Hepatocyte (in vitro differentiated cells): ENCODE measurements around the gene FRMD6. TPM values are rescaled to one million over a fixed set of nuclear protein-coding genes. Genes with fewer than 3 reads are reported as not detected.

Experiments
- DNase-seq: peaks from one replicate; pipeline ENCODE4 v3.0.0-alpha.2; 2016; ENCODE audit warnings: low spot score
- H2AFZ ChIP-seq: fragments of 200-600 bp; sonication (generic); 2 replicates; pipeline ENCODE4 v1.6.0; 2016; ENCODE audit warnings: antibody characterized with exemption, mild to moderate bottlenecking
- H3K27ac ChIP-seq: fragments of 200-600 bp; sonication (generic); 2 replicates; pipeline ENCODE4 v1.5.1; 2016; ENCODE audit warnings: mild to moderate bottlenecking
- H3K27me3 ChIP-seq: fragments of 200-600 bp; sonication (generic); 2 replicates; pipeline ENCODE4 v1.6.1; 2016
- H3K36me3 ChIP-seq: fragments of 200-600 bp; sonication (generic); replicated peaks from 2 replicates; pipeline ENCODE4 v1.5.1; 2016; ENCODE audit warnings: low read depth; ENCODE audit not compliant: insufficient read depth
- H3K4me1 ChIP-seq: fragments of 200-600 bp; sonication (generic); 2 replicates; pipeline ENCODE4 v1.5.1; 2016; ENCODE audit warnings: mild to moderate bottlenecking, moderate library complexity; ENCODE audit not compliant: insufficient read depth
- H3K4me2 ChIP-seq: fragments of 200-600 bp; sonication (generic); 2 replicates; pipeline ENCODE4 v1.6.0; 2016
- H3K4me3 ChIP-seq: fragments of 200-600 bp; sonication (generic); 2 replicates; pipeline ENCODE4 v1.5.1; 2016; ENCODE audit warnings: mild to moderate bottlenecking
- H3K79me2 ChIP-seq: fragments of 200-600 bp; sonication (generic); 2 replicates; pipeline ENCODE4 v1.6.0; 2017; ENCODE audit warnings: mild to moderate bottlenecking
- H3K9me2 ChIP-seq: fragments of 200-600 bp; sonication (generic); replicated peaks from 2 replicates; pipeline ENCODE4 v1.6.0; 2017; ENCODE audit warnings: mild to moderate bottlenecking; ENCODE audit not compliant: insufficient read depth
- H3K9me3 ChIP-seq: fragments of 200-600 bp; sonication (generic); 2 replicates; pipeline ENCODE4 v1.5.1; 2016; ENCODE audit warnings: low read depth, mild to moderate bottlenecking
- H4K20me1 ChIP-seq: fragments of 200-600 bp; sonication (generic); 2 replicates; pipeline ENCODE4 v1.6.0; 2016; ENCODE audit warnings: mild to moderate bottlenecking; ENCODE audit not compliant: insufficient read depth, poor library complexity, severe bottlenecking
- CTCF ChIP-seq: fragments of 200-600 bp; sonication (generic); IDR thresholded peaks from 2 replicates; pipeline ENCODE4 v1.5.1; 2016; ENCODE audit warnings: antibody characterized with exemption, mild to moderate bottlenecking; ENCODE audit not compliant: poor library complexity
- EZH2 ChIP-seq: fragments of 200-600 bp; sonication (generic); IDR thresholded peaks from 2 replicates; pipeline ENCODE4 v1.6.1; 2016; ENCODE audit warnings: antibody characterized with exemption, mild to moderate bottlenecking, borderline replicate concordance
- EZH2phosphoT487 ChIP-seq: fragments of 200-600 bp; sonication (generic); IDR thresholded peaks from one replicate; pipeline ENCODE4 v1.6.1; 2018; ENCODE audit warnings: antibody characterized with exemption, mild to moderate bottlenecking, low read depth, moderate library complexity; ENCODE audit not compliant: unreplicated experiment, severe bottlenecking
- WGBS: methylation state at CpG from one replicate; pipeline ENCODE4 v1.1.6; 2016; ENCODE audit warnings: low lambda C conversion rate; ENCODE audit errors: missing lambda C conversion rate; 5-methylcytosine and 5-hydroxymethylcytosine counted together
- polyA plus RNA-seq: library from polyadenylated mRNA; unstranded; fragments of >200 nt; fragmentation: Nextera tagmentation; extraction: Ambion mirVana; gene quantifications from 2 replicates; pipeline ENCODE4 v1.2.1, GENCODE V29; 2016
- total RNA-seq: library from RNA; depleted of rRNA; stranded (reverse); fragments of >200 nt; gene quantifications from 2 replicates; pipeline ENCODE4 v1.2.3, GENCODE V29; 2014

The FRMD6 gene
- total and polyA plus RNA-seq, 2 experiments from 2014 or later = 18.9 to 64.4 TPM

DNA sequence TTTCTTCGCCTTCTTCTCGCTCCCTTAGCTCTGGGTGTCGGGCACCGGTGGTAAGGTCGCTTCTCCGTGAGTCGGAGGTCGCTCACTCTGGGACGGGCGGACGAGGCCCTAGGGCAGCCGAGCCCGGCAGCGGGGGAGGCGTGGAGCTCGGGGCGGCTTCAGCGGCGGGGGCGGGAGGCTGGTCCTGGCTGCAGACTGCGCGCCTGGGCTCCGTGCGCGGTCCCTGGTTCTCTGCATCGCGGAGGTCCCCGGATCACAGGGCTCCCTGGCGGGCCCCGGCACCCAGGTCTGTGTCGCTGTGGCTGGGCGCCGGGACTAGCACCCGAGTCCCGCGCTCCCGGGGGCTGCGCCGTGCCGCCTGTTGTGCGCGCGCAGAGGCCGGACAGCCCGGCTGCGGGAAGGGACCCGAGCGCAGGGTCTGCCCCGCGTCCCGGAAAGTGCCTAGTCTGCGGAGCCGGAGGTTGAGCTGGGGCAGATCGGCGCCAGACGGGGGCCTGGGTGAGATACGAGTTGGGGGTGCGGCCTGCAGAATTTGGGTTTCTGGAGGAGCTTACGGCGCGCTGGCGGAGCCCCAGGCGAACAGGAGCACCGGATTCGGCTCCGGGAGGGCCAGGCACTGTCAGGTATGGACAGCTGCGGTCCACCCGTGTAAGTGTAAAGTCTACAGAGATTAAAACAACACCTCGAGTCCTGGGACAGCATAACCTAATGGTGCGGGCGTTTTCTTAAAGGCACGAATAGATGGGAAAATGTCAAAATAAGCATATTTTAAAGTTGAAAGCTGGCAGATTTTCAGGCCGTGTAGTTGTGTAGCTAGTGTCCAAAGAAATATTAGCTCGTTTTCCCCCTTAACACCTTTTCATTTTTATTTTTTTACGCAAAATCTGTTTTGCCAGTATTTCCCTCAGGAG is 713 bp downstream of the FRMD6 start:
- Histone ChIP-seq H2AFZ (peak overlapping the region; percentile 85), H3K9me2 (no peaks in the 10 kb centered on the region)
- 2% methylated on average over 62 of the region's 75 CpGs for WGBS

DNA sequence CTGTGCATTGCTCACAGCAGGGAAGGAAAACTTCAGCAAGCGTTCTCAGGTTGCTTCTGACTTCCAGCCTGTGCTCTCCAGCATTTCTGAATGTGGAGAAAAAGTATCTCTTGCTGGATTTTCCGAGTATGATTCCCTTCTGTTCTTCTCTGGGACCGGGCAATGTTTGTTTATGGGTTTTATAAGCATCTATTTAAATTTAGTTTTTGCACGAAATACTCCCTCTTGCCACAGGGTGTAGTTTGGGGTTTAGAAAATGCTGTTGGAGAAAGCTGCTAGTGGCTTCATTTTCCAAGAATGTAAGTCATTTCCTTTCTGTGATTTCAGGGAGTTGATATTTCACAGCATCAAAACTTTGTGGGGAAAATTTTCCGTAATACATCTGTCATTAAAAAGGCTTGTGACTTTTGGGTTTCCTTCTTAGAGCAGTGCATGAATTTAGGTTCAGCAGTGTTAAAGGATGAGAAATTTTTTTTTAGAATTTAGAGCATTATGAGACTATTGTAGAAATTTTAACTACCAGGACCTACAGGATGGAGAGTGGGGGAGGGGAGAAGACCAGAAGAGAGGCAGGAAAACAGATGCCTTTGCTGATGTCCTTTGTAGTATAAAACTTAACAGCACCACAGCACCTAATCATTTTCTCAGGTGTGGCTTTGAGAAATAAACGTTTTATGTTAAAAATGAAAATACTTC is 1.5 kb downstream of the FRMD6 start:
- Histone ChIP-seq H3K9me3 (no peaks in the 10 kb centered on the region), H3K4me1 (peaks cover 7% of the 10 kb centered on the region), H3K4me3 (peak overlapping the region; percentile 94), H3K4me2 (peak overlapping the region; percentile 84), H3K27ac (peak overlapping the region; percentile 97), H3K27me3 (no peaks in the 10 kb centered on the region), H3K79me2 (peaks cover 81% of the 10 kb centered on the region), H3K9me2 (no peaks in the 10 kb centered on the region), H4K20me1 (peaks cover 14% of the 10 kb centered on the region), H2AFZ (peak overlapping the region; percentile 85), H3K36me3 (no peaks in the 10 kb centered on the region)
- WGBS = 3% methylated on average over 6 of the region's 6 CpGs
- TF ChIP-seq CTCF (peak; percentile 34), EZH2 (no peak)
- peak; percentile 47 for DNase-seq

More for the DNA sequence above, 713 bp downstream of the FRMD6 start:
- peaks cover 6% of the 10 kb centered on the region for H3K4me1 ChIP-seq
- H3K9me3 ChIP-seq = no peaks in the 10 kb centered on the region
- H3K27ac ChIP-seq = peak overlapping the region; percentile 97
- no peaks in the 10 kb centered on the region for H3K36me3 ChIP-seq
- no peak for TF ChIP-seq EZH2
- no peak for TF ChIP-seq EZH2phosphoT487
- TF ChIP-seq CTCF = no peak
- peaks cover 9% of the 10 kb centered on the region for H4K20me1 ChIP-seq
- peak overlapping the region; percentile 84 for H3K4me2 ChIP-seq
- H3K79me2 ChIP-seq = peaks cover 76% of the 10 kb centered on the region
- peak overlapping the region; percentile 94 for H3K4me3 ChIP-seq
- H3K27me3 ChIP-seq = no peaks in the 10 kb centered on the region
- DNase-seq = no peak

- Histone ChIP-seq H3K36me3 (no peaks in the 10 kb centered on the region), H3K79me2 (peaks cover 85% of the 10 kb centered on the region), H3K4me1 (peaks cover 9% of the 10 kb centered on the region), H4K20me1 (peaks cover 19% of the 10 kb centered on the region), H3K9me3 (no peaks in the 10 kb centered on the region), H3K27me3 (no peaks in the 10 kb centered on the region), H3K4me2 (peak overlapping the region; percentile 84), H2AFZ (no peak overlapping the region), H3K4me3 (peak overlapping the region; percentile 94), H3K9me2 (no peaks in the 10 kb centered on the region), H3K27ac (peak overlapping the region; percentile 97)
- DNase-seq = no peak
- TF ChIP-seq EZH2phosphoT487 = no peak
- no peak for TF ChIP-seq CTCF
- no peak for TF ChIP-seq EZH2
- WGBS = 48% methylated on average over 4 of the region's 4 CpGs
Observed at GRCh38 chr14:51653775-51654532, 2.2 kb downstream of the FRMD6 start.
